ENCODE data around the gene DNAAF3.
"Not testable (repeated sequence)": the region's sequence is repeated elsewhere in the genome, so short reads cannot be mapped to it uniquely, and the experiment has no call there.

The DNAAF3 gene

DNA sequence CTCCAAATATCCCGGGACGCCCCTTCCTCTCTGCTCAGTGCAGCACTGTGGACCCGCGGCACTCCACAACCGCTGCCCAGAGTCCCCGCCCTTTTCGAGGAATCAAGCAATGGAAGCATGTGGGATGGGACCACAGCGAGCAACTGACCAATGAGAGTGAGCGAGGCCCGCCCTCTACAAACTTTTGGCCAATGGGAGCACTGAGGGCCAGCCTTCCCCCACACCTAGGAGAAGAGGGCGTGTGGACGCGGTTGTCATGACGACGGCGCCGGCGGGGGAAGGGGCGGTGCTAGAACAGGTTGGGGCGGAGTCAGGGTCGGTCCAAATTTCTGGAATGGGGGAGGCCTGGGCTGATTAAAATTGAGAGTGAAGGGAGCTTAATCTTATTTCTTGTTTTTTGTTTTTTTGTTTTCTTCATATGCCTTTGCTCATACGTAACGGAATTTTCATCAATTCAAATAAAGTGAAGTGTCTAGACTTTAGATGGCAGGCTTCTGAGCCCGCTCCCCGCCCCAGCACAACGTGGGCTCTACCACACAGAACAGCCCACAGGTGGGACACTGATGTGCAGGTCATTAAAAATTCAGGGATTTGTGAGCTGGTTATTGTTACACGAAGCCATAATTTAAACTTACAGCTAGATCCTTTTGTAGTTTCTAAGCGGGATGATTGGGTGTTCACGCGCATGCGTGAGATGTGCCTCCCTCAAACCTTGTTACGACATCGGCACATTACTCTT, at the start of gene DNAAF3:
Gene DNAAF3, minus strand, starts transcription at position 84 of the 739 bp plus-strand sequence. CDS start 200 bp downstream, outside the sequence.
- peak within 1 kb of the TSS; percentile 61 for H3K4me3 ChIP-seq (ENCODE audit: low read depth, low read length)
- TF ChIP-seq, protein P1, sequence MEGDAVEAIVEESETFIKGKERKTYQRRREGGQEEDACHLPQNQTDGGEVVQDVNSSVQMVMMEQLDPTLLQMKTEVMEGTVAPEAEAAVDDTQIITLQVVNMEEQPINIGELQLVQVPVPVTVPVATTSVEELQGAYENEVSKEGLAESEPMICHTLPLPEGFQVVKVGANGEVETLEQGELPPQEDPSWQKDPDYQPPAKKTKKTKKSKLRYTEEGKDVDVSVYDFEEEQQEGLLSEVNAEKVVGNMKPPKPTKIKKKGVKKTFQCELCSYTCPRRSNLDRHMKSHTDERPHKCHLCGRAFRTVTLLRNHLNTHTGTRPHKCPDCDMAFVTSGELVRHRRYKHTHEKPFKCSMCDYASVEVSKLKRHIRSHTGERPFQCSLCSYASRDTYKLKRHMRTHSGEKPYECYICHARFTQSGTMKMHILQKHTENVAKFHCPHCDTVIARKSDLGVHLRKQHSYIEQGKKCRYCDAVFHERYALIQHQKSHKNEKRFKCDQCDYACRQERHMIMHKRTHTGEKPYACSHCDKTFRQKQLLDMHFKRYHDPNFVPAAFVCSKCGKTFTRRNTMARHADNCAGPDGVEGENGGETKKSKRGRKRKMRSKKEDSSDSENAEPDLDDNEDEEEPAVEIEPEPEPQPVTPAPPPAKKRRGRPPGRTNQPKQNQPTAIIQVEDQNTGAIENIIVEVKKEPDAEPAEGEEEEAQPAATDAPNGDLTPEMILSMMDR (IDR thresholded peaks at IDR 0.05; ENCODE audit: low read depth, low read length), result no peak

DNA sequence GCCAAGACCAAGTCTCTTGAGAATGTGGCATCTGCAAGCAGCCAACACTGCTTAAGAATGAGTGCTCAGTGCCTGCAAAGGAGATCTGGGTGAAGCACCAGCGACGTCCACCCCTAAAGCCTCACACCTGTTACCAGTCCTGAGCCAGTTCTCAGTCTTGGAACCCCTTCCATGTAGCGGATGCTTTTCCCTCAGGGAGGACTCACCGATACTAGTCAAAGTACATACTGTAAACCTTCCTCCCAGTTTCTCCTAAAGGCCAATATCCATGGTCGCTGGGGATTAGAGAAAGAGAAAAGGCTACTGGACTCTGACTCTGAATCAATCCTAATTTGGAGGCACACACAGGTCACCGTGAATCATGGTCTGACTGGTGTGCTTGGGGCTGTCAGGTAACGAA, 47.1 kb upstream of the DNAAF3 start:
- TF ChIP-seq, protein P1 (IDR thresholded peaks at IDR 0.05; ENCODE audit: low read depth, low read length), result no peak
- no peak overlapping the region for H3K4me3 ChIP-seq (ENCODE audit: low read depth, low read length)

DNA sequence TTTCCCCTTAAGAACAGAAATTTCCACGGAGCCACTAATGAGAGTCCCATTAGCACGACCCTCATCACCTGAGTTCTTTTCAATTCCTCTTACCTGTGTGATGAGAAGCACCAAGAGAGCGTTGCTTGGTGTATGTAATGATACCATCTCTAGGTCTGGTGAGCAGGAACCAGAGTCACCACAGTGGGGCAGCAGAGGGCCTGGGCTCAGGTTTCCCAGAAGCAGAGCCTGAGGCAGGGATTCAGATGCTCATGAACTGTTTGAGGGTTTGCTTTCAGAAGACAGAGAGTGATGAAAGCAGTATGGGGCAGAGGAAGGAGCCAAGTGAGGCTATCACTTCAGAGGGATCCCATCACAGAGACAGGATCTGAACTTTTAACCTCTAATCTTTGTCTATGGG, 46.0 kb upstream of the DNAAF3 start:
- TF ChIP-seq, protein P1 (IDR thresholded peaks at IDR 0.05; ENCODE audit: low read depth, low read length), result no peak
- H3K4me3 ChIP-seq (ENCODE audit: low read depth, low read length), result no peak overlapping the region

DNA sequence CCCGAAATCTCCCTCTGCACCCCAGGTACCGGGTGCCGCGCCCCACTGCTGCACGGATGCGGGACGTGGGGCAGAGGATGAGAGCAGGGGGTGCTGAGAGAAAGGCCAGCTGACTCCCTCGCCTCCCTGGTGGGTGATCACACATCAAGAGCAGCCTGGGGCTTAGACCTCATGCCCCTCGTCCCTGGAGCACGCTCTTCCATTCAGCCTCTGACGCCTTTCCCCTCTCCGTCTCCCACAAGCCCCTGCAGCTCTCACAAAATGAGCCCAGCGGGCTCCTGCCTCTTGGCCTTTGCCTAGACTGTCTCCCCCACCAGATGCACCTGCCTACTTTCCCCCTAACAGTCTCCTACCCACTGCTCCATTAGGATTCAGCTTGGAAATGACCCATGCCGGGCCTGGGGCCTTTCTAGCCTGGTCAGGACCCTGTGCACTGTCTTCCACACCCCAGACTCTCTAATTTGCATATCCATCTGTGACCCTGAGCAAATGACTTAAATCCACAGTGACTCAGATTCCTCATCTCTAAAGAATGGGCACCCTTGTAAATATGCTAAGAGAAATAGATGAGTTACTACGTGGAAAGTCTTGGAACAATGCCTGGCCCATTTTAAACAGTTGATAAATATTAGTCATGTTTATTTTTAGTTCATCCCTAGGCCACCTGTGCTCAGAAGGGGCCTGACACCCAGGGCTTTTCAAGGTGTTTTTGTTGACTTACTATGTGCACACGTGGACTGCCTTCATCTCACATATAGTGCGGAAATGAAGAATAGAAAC, 43.5 kb upstream of the DNAAF3 start:
- TF ChIP-seq, protein P1 (IDR thresholded peaks at IDR 0.05; ENCODE audit: low read depth, low read length), result no peak

DNA sequence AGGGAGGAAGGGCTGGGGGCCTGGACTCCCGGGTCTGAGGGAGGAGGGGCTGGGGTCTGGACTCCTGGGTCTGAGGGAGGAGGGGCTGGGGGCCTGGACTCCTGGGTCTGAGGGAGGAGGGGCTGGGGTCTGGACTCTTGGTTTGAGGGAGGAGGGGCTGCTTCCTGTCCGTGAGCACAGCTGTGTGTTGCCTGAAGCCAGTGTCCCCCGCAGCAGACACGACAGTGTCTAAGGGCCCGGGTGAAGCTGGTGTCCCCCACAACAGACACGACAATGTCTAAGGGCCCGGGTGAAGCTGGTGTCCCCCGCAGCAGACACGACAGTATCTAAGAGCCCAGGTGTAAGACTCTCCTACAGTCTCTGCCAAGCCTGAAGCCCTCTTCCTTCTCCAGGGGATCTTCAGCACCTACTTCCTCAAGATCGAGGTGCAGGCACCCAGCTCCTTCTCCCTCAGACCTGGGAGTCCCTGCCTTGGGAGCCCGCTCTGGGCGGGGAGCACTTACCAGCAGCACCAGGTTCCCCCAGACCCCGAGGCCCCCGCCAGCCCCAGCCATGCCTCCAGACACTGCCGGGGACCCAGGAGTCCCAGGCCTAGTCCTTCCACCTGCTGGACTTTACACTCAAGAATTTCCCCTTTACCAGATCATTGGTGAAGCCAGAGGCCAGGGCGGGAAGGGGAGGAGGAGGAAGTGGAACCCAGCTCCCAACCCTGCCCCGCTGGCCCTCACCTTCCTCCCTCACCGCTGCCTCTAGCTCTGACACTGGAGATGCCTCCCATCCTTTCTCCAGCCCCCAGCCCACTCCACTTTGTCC, 42.7 kb upstream of the DNAAF3 start, which contains the start of gene PTPRH:
Gene PTPRH, minus strand, starts transcription at position 622 of the 813 bp plus-strand sequence. Its CDS starts 68 bp downstream, at position 554.
- H3K4me3 ChIP-seq (ENCODE audit: low read depth, low read length), result no peak within 1 kb of the TSS
- TF ChIP-seq, protein P1 (IDR thresholded peaks at IDR 0.05; ENCODE audit: low read depth, low read length), result no peak

More for the DNA sequence above, 43.5 kb upstream of the DNAAF3 start:
- no peak overlapping the region for H3K4me3 ChIP-seq (ENCODE audit: low read depth, low read length)

DNA sequence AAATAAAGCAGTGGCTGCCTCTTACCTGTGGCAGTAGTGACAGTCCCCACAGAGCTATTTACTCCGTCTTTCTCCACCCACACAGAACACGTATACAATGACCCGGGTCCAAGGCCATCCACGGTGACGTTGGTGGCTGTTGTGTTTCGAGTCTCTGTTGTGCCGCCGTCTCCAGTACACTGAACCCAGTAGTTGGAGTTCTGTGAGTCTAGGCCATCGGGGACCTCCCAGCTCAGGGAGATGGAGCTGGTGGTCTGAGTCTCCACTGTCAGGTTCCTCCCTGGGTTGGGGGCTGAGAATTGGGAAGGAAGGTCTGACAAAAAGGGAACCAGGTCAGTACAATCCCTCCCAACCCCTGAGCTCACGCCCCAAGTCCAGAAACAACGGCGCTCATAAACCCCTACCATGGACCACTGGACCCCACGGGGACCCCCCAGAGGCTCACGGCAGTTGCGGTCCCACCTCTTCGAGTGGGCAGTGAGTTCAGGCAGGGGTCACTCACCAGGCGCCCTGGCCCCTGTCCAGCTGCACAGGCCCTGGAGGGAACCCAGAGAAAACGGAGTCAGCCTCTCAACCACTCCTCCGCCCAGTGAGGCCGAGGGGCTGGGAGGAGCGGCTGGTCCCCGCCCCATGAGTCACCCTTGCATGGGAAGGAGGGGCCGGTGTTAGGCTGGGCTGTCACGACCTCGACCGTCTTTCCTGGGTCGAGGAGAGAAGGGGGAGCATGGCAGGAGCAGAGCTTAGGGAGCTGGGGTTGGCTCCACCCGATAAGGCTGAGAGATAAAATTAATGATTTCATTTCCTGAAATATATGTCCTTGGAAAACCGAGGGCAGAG, 40.5 kb upstream of the DNAAF3 start:
- peak overlapping the region; percentile 54 for H3K4me3 ChIP-seq (ENCODE audit: low read depth, low read length)
- TF ChIP-seq, protein P1 (IDR thresholded peaks at IDR 0.05; ENCODE audit: low read depth, low read length), result no peak

DNA sequence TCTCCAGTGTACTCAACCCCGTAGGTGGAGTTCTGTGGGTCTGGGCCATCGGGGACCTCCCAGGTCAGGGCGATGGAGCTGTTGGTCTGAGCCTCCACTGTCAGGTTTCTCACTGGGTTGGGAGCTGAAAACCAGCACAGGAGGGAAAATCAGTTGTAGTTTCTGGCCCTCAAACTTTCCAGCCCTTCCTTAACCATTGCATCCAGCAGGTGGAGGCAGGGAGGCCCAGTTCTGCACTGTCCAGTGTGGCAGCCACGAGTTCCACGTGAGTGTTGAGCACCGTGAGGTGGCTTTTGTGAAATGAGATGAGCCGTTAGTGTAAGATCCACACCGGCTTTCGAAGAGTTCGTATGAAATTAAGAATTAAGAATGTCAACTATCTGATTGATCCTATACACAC, 35.8 kb upstream of the DNAAF3 start:
- H3K4me3 ChIP-seq (ENCODE audit: low read depth, low read length), result not testable (repeated sequence)

Measured in WI38 (cell line).